ENCODE results near the gene DQX1.

Gene DQX1

DNA sequence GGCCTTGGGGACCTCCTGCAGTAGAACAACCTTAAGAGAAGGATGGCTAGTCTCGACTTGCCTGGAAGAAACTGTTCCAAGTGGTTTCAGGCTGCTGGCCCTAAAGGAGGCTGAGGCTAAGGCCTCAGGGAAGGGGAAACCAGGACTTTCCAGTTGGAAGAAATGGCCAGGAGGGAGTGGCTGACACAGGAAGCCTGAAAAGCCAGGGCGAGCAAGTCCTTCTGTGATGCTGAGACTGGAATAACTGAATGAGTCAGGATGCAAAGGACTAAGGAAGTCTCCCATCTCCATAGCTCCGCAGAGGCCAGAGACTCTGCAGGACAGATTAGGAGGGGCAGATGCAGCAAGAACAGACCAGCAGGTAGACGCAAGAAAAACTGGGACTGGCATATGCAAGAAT is 11.1 kb upstream of the DQX1 start:
- Histone ChIP-seq H2AK5ac (ENCODE audit: low read length) (no peak overlapping the region), H4K5ac (ENCODE audit: low read length) (no peak overlapping the region), H3K27ac (ENCODE audit: low read depth, low read length) (no peak overlapping the region), H3K4ac (ENCODE audit: low read depth, low read length) (no peak overlapping the region), H3K36me3 (ENCODE audit: control insufficient read depth, insufficient read depth, low read length) (no peaks in the 10 kb centered on the region), H3K4me3 (ENCODE audit: low read length) (no peak overlapping the region), H3K79me1 (ENCODE audit: low read length) (no peaks in the 10 kb centered on the region), H3K4me2 (ENCODE audit: low read length) (no peak overlapping the region), H3K4me1 (ENCODE audit: control insufficient read depth, low read depth, low read length) (no peaks in the 10 kb centered on the region), H3K23ac (ENCODE audit: low read length) (no peak overlapping the region), H3K56ac (ENCODE audit: low read length) (no peak overlapping the region), H3K18ac (ENCODE audit: low read length) (no peak overlapping the region), H3K27me3 (ENCODE audit: insufficient read depth, low read length, poor library complexity) (no peaks in the 10 kb centered on the region), H2BK5ac (ENCODE audit: low read length) (no peak overlapping the region), H2BK120ac (ENCODE audit: low read depth, low read length) (no peak overlapping the region), H4K8ac (ENCODE audit: low read depth, low read length) (no peak overlapping the region), H3K9ac (ENCODE audit: low read length) (no peak overlapping the region), H2BK15ac (replicated peaks; ENCODE audit: low read depth) (no peak overlapping the region), H3K79me2 (ENCODE audit: control insufficient read depth, insufficient read depth, low read length) (no peaks in the 10 kb centered on the region)
- no peak for DNase-seq
- WGBS (ENCODE audit: extremely low coverage, insufficient coverage, low lambda C conversion rate) = no CpG with 5 or more reads among the region's 4 CpGs

DNA sequence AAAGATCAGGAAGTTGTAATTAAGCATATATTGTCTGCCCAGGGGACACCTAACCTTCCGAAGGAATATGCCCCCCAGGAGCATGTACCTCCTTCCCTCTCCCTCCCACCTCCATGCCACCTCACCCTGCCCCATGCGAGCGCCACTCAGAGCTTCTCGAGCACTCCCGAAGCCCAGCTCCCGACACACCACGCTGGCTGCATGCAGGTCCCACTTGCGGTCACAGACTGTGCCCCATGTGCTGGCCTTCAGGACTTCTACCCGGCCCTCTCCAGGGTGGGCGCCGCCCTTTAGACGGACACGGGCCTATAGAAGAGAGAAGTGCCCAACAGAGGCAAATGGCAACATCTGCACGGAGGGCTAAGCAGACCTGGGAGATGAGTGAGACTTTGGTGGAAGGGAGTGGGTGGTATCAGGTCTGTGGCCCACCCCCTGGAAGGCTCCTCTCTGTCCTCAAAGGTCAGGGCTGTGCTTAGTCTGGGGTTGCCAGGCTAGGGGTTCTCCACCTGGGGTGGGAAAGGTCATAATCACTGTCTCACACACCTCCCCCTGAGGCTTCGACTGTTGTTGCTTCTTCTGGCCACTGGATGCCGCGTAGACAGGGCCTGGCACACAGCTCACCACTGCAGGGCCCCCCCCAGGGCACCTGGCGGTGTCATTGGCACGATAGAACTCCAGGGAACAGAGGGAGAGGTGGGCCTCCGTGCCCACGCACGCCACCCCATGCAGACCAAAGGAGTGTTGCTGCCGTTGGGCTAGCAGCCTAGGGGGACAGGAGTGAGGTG is 10.3 kb upstream of the DQX1 start:
- no peak overlapping the region for H3K23ac ChIP-seq (ENCODE audit: low read length)
- WGBS (ENCODE audit: extremely low coverage, insufficient coverage, low lambda C conversion rate) = no CpG with 5 or more reads among the region's 23 CpGs
- no peaks in the 10 kb centered on the region for H3K27me3 ChIP-seq (ENCODE audit: insufficient read depth, low read length, poor library complexity)
- H2BK15ac ChIP-seq (replicated peaks; ENCODE audit: low read depth) = no peak overlapping the region
- no peak for DNase-seq
- H3K4me1 ChIP-seq (ENCODE audit: control insufficient read depth, low read depth, low read length) = no peaks in the 10 kb centered on the region
- H2BK5ac ChIP-seq (ENCODE audit: low read length) = no peak overlapping the region
- no peaks in the 10 kb centered on the region for H3K79me2 ChIP-seq (ENCODE audit: control insufficient read depth, insufficient read depth, low read length)
- no peak overlapping the region for H2AK5ac ChIP-seq (ENCODE audit: low read length)
- no peak overlapping the region for H3K9ac ChIP-seq (ENCODE audit: low read length)
- H3K4me3 ChIP-seq (ENCODE audit: low read length) = no peak overlapping the region
- H3K4me2 ChIP-seq (ENCODE audit: low read length) = no peak overlapping the region
- no peak overlapping the region for H2BK120ac ChIP-seq (ENCODE audit: low read depth, low read length)
- peaks cover 1% of the 10 kb centered on the region for H3K79me1 ChIP-seq (ENCODE audit: low read length)
- H3K4ac ChIP-seq (ENCODE audit: low read depth, low read length) = no peak overlapping the region
- no peak overlapping the region for H3K56ac ChIP-seq (ENCODE audit: low read length)
- H3K18ac ChIP-seq (ENCODE audit: low read length) = no peak overlapping the region
- no peak overlapping the region for H4K5ac ChIP-seq (ENCODE audit: low read length)
- H4K8ac ChIP-seq (ENCODE audit: low read depth, low read length) = no peak overlapping the region
- H3K27ac ChIP-seq (ENCODE audit: low read depth, low read length) = no peak overlapping the region
- no peaks in the 10 kb centered on the region for H3K36me3 ChIP-seq (ENCODE audit: control insufficient read depth, insufficient read depth, low read length)

- H3K4me3 ChIP-seq (ENCODE audit: low read length) = no peak overlapping the region
- no peak overlapping the region for H2BK15ac ChIP-seq (replicated peaks; ENCODE audit: low read depth)
- no peaks in the 10 kb centered on the region for H3K36me3 ChIP-seq (ENCODE audit: control insufficient read depth, insufficient read depth, low read length)
- no peaks in the 10 kb centered on the region for H3K79me2 ChIP-seq (ENCODE audit: control insufficient read depth, insufficient read depth, low read length)
- no peak overlapping the region for H2BK5ac ChIP-seq (ENCODE audit: low read length)
- H3K9ac ChIP-seq (ENCODE audit: low read length) = no peak overlapping the region
- no peak overlapping the region for H3K4ac ChIP-seq (ENCODE audit: low read depth, low read length)
- peaks cover 1% of the 10 kb centered on the region for H3K79me1 ChIP-seq (ENCODE audit: low read length)
- no peak overlapping the region for H2AK5ac ChIP-seq (ENCODE audit: low read length)
- H3K27ac ChIP-seq (ENCODE audit: low read depth, low read length) = no peak overlapping the region
- H2BK120ac ChIP-seq (ENCODE audit: low read depth, low read length) = no peak overlapping the region
- peaks cover 1% of the 10 kb centered on the region for H3K4me1 ChIP-seq (ENCODE audit: control insufficient read depth, low read depth, low read length)
- H3K56ac ChIP-seq (ENCODE audit: low read length) = no peak overlapping the region
- no peak overlapping the region for H4K8ac ChIP-seq (ENCODE audit: low read depth, low read length)
- H3K18ac ChIP-seq (ENCODE audit: low read length) = no peak overlapping the region
- H4K5ac ChIP-seq (ENCODE audit: low read length) = no peak overlapping the region
- no peaks in the 10 kb centered on the region for H3K27me3 ChIP-seq (ENCODE audit: insufficient read depth, low read length, poor library complexity)
- no peak for DNase-seq
- no peak overlapping the region for H3K23ac ChIP-seq (ENCODE audit: low read length)
- H3K4me2 ChIP-seq (ENCODE audit: low read length) = no peak overlapping the region
- no CpG with 5 or more reads among the region's 10 CpGs for WGBS (ENCODE audit: extremely low coverage, insufficient coverage, low lambda C conversion rate)
These were observed 9.5 kb upstream of the DQX1 start for GRCh38 chr2:74535440-74535965.

DNA sequence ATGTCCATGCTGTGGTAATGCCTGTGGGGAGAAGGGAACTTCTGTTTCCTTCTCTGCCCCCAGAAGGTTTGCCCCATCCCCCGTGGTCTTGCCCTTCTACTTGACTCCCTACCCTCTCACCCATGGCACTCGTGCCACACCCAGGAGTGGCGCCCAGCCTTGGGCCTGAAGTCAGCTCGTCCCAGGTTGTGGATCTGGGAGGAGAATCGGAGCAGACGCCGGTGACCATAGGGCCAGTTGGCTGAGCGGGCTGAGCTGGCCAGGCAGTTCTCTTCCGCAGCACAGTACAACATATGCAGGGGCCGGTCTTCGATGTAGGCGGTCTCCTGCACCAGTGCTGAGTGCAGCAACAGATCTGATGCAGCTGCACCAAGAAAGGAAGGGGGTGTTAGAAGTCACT is 8.4 kb upstream of the DQX1 start:
- Histone ChIP-seq H3K4me1 (ENCODE audit: control insufficient read depth, low read depth, low read length) (peaks cover 2% of the 10 kb centered on the region), H3K56ac (ENCODE audit: low read length) (no peak overlapping the region), H3K23ac (ENCODE audit: low read length) (no peak overlapping the region), H3K18ac (ENCODE audit: low read length) (no peak overlapping the region), H4K5ac (ENCODE audit: low read length) (no peak overlapping the region), H3K9ac (ENCODE audit: low read length) (no peak overlapping the region), H3K79me1 (ENCODE audit: low read length) (peaks cover 1% of the 10 kb centered on the region), H3K27ac (ENCODE audit: low read depth, low read length) (no peak overlapping the region), H3K4me3 (ENCODE audit: low read length) (no peak overlapping the region), H3K36me3 (ENCODE audit: control insufficient read depth, insufficient read depth, low read length) (no peaks in the 10 kb centered on the region), H3K79me2 (ENCODE audit: control insufficient read depth, insufficient read depth, low read length) (no peaks in the 10 kb centered on the region), H2BK5ac (ENCODE audit: low read length) (no peak overlapping the region), H3K4me2 (ENCODE audit: low read length) (no peak overlapping the region), H2BK120ac (ENCODE audit: low read depth, low read length) (no peak overlapping the region), H3K27me3 (ENCODE audit: insufficient read depth, low read length, poor library complexity) (no peaks in the 10 kb centered on the region), H4K8ac (ENCODE audit: low read depth, low read length) (no peak overlapping the region), H2BK15ac (replicated peaks; ENCODE audit: low read depth) (no peak overlapping the region), H2AK5ac (ENCODE audit: low read length) (no peak overlapping the region), H3K4ac (ENCODE audit: low read depth, low read length) (no peak overlapping the region)
- no CpG with 5 or more reads among the region's 12 CpGs for WGBS (ENCODE audit: extremely low coverage, insufficient coverage, low lambda C conversion rate)
- no peak for DNase-seq

GRCh38 chr2:74533464-74533863 is 7.4 kb upstream of the DQX1 start:
- Histone ChIP-seq H4K8ac (ENCODE audit: low read depth, low read length) (no peak overlapping the region), H3K27ac (ENCODE audit: low read depth, low read length) (no peak overlapping the region), H3K79me1 (ENCODE audit: low read length) (peaks cover 8% of the 10 kb centered on the region), H3K4me1 (ENCODE audit: control insufficient read depth, low read depth, low read length) (peaks cover 4% of the 10 kb centered on the region), H3K4me2 (ENCODE audit: low read length) (no peak overlapping the region), H2BK15ac (replicated peaks; ENCODE audit: low read depth) (no peak overlapping the region), H2AK5ac (ENCODE audit: low read length) (no peak overlapping the region), H3K56ac (ENCODE audit: low read length) (no peak overlapping the region), H2BK120ac (ENCODE audit: low read depth, low read length) (no peak overlapping the region), H3K4me3 (ENCODE audit: low read length) (no peak overlapping the region), H3K23ac (ENCODE audit: low read length) (no peak overlapping the region), H3K36me3 (ENCODE audit: control insufficient read depth, insufficient read depth, low read length) (no peaks in the 10 kb centered on the region), H2BK5ac (ENCODE audit: low read length) (no peak overlapping the region), H3K4ac (ENCODE audit: low read depth, low read length) (no peak overlapping the region), H3K18ac (ENCODE audit: low read length) (no peak overlapping the region), H3K79me2 (ENCODE audit: control insufficient read depth, insufficient read depth, low read length) (peaks cover 7% of the 10 kb centered on the region), H3K9ac (ENCODE audit: low read length) (no peak overlapping the region), H4K5ac (ENCODE audit: low read length) (no peak overlapping the region), H3K27me3 (ENCODE audit: insufficient read depth, low read length, poor library complexity) (no peaks in the 10 kb centered on the region)
- no peak for DNase-seq
- WGBS (ENCODE audit: extremely low coverage, insufficient coverage, low lambda C conversion rate) = no CpG with 5 or more reads among the region's 4 CpGs

DNA sequence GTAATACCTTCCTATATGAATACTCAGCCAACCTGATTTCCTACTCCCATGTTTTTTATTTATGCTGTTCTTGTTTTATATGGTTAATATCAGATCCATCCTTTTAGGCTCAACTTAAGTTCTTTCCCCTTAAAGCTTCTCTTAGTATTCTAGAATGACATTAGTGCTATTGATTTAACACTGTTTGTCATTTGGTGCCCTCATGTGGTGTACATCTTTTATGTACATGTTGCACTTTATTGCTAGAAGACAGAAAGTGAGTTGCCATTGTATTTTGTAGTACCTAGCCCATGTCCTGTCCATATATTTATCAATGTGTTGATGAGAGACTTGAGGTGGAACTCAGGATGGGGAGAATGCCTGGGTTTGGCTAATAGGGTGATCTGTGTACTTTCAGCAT is 6.2 kb upstream of the DQX1 start:
- H3K9ac ChIP-seq (ENCODE audit: low read length) = no peak overlapping the region
- peaks cover 17% of the 10 kb centered on the region for H3K79me1 ChIP-seq (ENCODE audit: low read length)
- no peak for DNase-seq
- no peaks in the 10 kb centered on the region for H3K27me3 ChIP-seq (ENCODE audit: insufficient read depth, low read length, poor library complexity)
- H2BK15ac ChIP-seq (replicated peaks; ENCODE audit: low read depth) = no peak overlapping the region
- no peak overlapping the region for H3K4me2 ChIP-seq (ENCODE audit: low read length)
- no peak overlapping the region for H3K4me3 ChIP-seq (ENCODE audit: low read length)
- H3K79me2 ChIP-seq (ENCODE audit: control insufficient read depth, insufficient read depth, low read length) = peaks cover 16% of the 10 kb centered on the region
- no peak overlapping the region for H4K8ac ChIP-seq (ENCODE audit: low read depth, low read length)
- no peak overlapping the region for H2AK5ac ChIP-seq (ENCODE audit: low read length)
- no peak overlapping the region for H4K5ac ChIP-seq (ENCODE audit: low read length)
- H3K18ac ChIP-seq (ENCODE audit: low read length) = no peak overlapping the region
- H3K36me3 ChIP-seq (ENCODE audit: control insufficient read depth, insufficient read depth, low read length) = peaks cover 2% of the 10 kb centered on the region
- no peak overlapping the region for H3K56ac ChIP-seq (ENCODE audit: low read length)
- H2BK5ac ChIP-seq (ENCODE audit: low read length) = no peak overlapping the region
- no peak overlapping the region for H3K4ac ChIP-seq (ENCODE audit: low read depth, low read length)
- no peak overlapping the region for H3K23ac ChIP-seq (ENCODE audit: low read length)
- no peak overlapping the region for H3K27ac ChIP-seq (ENCODE audit: low read depth, low read length)
- H3K4me1 ChIP-seq (ENCODE audit: control insufficient read depth, low read depth, low read length) = peaks cover 8% of the 10 kb centered on the region
- H2BK120ac ChIP-seq (ENCODE audit: low read depth, low read length) = no peak overlapping the region

Data from mesendoderm (in vitro differentiated cells).